Measurements from ENCODE around the gene LAMP1. TPM values are rescaled to one million over a fixed set of nuclear protein-coding genes. Genes with fewer than 3 reads are reported as not detected.
"Not testable (repeated sequence)": the region's sequence is repeated elsewhere in the genome, so short reads cannot be mapped to it uniquely, and the experiment has no call there.

Gene LAMP1
- total RNA-seq, 1 donor: 216 TPM

GRCh38 chr13:113304121-113304520, 7.1 kb downstream of the LAMP1 start:
- peaks cover 10% of the 10 kb centered on the region for H3K4me1 ChIP-seq (ENCODE audit: insufficient read depth, low read length)
- H2AFZ ChIP-seq (ENCODE audit: low read length): no peak overlapping the region
- peaks cover 2% of the 10 kb centered on the region for H3K36me3 ChIP-seq (ENCODE audit: insufficient read depth, low read length)
- peaks cover 95% of the 10 kb centered on the region for H3K79me2 ChIP-seq (ENCODE audit: insufficient read depth, low read length)
- no peak overlapping the region for H3K4me2 ChIP-seq (ENCODE audit: insufficient read depth, low read length)
- no peak overlapping the region for H3K4me3 ChIP-seq (ENCODE audit: insufficient read depth, low read length)
- H4K20me1 ChIP-seq (ENCODE audit: insufficient read depth, low read length): peaks cover 56% of the 10 kb centered on the region
- H3K27ac ChIP-seq (ENCODE audit: low read depth, low read length): no peak overlapping the region
- no peaks in the 10 kb centered on the region for H3K27me3 ChIP-seq (ENCODE audit: insufficient read depth, low read length)
- no peak for DNase-seq (ENCODE audit: insufficient read length, low spot score, missing footprints)
- no peaks in the 10 kb centered on the region for H3K9me3 ChIP-seq (ENCODE audit: low read depth, low read length)
- TF ChIP-seq, protein P1, sequence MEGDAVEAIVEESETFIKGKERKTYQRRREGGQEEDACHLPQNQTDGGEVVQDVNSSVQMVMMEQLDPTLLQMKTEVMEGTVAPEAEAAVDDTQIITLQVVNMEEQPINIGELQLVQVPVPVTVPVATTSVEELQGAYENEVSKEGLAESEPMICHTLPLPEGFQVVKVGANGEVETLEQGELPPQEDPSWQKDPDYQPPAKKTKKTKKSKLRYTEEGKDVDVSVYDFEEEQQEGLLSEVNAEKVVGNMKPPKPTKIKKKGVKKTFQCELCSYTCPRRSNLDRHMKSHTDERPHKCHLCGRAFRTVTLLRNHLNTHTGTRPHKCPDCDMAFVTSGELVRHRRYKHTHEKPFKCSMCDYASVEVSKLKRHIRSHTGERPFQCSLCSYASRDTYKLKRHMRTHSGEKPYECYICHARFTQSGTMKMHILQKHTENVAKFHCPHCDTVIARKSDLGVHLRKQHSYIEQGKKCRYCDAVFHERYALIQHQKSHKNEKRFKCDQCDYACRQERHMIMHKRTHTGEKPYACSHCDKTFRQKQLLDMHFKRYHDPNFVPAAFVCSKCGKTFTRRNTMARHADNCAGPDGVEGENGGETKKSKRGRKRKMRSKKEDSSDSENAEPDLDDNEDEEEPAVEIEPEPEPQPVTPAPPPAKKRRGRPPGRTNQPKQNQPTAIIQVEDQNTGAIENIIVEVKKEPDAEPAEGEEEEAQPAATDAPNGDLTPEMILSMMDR (IDR thresholded peaks at IDR 0.05; ENCODE audit: extremely low read depth, low read depth, low read length): no peak

DNA sequence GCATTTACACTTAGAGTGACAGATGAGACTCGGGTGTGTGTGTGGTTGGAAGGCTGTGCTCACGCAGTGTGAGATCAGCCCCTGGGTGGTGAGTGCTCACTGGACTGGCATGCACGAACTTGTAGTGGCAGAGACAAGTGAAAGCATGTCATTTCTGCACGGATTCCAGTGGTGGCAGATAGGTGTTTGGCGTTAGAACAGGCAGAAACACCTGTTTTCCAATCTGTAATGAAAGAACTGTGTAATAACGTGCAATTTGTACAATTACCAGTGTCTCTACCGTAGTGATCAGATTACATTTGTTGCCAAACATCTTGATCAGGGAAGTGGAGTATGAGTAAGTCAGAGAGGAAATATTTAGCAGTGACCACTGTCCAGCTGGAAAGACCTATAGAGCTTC, 8.2 kb downstream of the LAMP1 start:
- Histone ChIP-seq H4K20me1 (ENCODE audit: insufficient read depth, low read length) (peaks cover 57% of the 10 kb centered on the region), H3K4me1 (ENCODE audit: insufficient read depth, low read length) (peaks cover 10% of the 10 kb centered on the region), H3K4me3 (ENCODE audit: insufficient read depth, low read length) (peak overlapping the region; percentile 25), H3K27me3 (ENCODE audit: insufficient read depth, low read length) (no peaks in the 10 kb centered on the region), H3K79me2 (ENCODE audit: insufficient read depth, low read length) (peaks cover 93% of the 10 kb centered on the region), H3K4me2 (ENCODE audit: insufficient read depth, low read length) (peak overlapping the region; percentile 64), H3K9me3 (ENCODE audit: low read depth, low read length) (no peaks in the 10 kb centered on the region), H3K36me3 (ENCODE audit: insufficient read depth, low read length) (peaks cover 9% of the 10 kb centered on the region), H2AFZ (ENCODE audit: low read length) (no peak overlapping the region), H3K27ac (ENCODE audit: low read depth, low read length) (peak overlapping the region; percentile 35)
- peak; percentile 91 for DNase-seq (ENCODE audit: insufficient read length, low spot score, missing footprints)
- TF ChIP-seq, protein P1 (IDR thresholded peaks at IDR 0.05; ENCODE audit: extremely low read depth, low read depth, low read length): no peak

GRCh38 chr13:113307491-113307890, 10.5 kb downstream of the LAMP1 start:
- Histone ChIP-seq H2AFZ (ENCODE audit: low read length) (no peak overlapping the region), H3K27me3 (ENCODE audit: insufficient read depth, low read length) (no peaks in the 10 kb centered on the region), H3K27ac (ENCODE audit: low read depth, low read length) (no peak overlapping the region), H3K4me3 (ENCODE audit: insufficient read depth, low read length) (no peak overlapping the region), H3K9me3 (ENCODE audit: low read depth, low read length) (no peaks in the 10 kb centered on the region), H3K79me2 (ENCODE audit: insufficient read depth, low read length) (peaks cover 93% of the 10 kb centered on the region), H3K36me3 (ENCODE audit: insufficient read depth, low read length) (peaks cover 25% of the 10 kb centered on the region), H4K20me1 (ENCODE audit: insufficient read depth, low read length) (peaks cover 57% of the 10 kb centered on the region), H3K4me2 (ENCODE audit: insufficient read depth, low read length) (no peak overlapping the region), H3K4me1 (ENCODE audit: insufficient read depth, low read length) (peaks cover 10% of the 10 kb centered on the region)
- TF ChIP-seq, protein P1 (IDR thresholded peaks at IDR 0.05; ENCODE audit: extremely low read depth, low read depth, low read length): no peak
- peak; percentile 62 for DNase-seq (ENCODE audit: insufficient read length, low spot score, missing footprints)

- Histone ChIP-seq H2AFZ (ENCODE audit: low read length) (no peak overlapping the region), H3K4me3 (ENCODE audit: insufficient read depth, low read length) (no peak overlapping the region), H3K36me3 (ENCODE audit: insufficient read depth, low read length) (peaks cover 27% of the 10 kb centered on the region), H3K4me1 (ENCODE audit: insufficient read depth, low read length) (peaks cover 10% of the 10 kb centered on the region), H3K27me3 (ENCODE audit: insufficient read depth, low read length) (no peaks in the 10 kb centered on the region), H3K9me3 (ENCODE audit: low read depth, low read length) (no peaks in the 10 kb centered on the region), H3K79me2 (ENCODE audit: insufficient read depth, low read length) (peaks cover 85% of the 10 kb centered on the region), H3K4me2 (ENCODE audit: insufficient read depth, low read length) (no peak overlapping the region), H4K20me1 (ENCODE audit: insufficient read depth, low read length) (peaks cover 42% of the 10 kb centered on the region), H3K27ac (ENCODE audit: low read depth, low read length) (no peak overlapping the region)
- TF ChIP-seq, protein P1 (IDR thresholded peaks at IDR 0.05; ENCODE audit: extremely low read depth, low read depth, low read length): no peak
- DNase-seq (ENCODE audit: insufficient read length, low spot score, missing footprints): peak; percentile 3
These were observed 12.4 kb downstream of the LAMP1 start for GRCh38 chr13:113309473-113309872.

GRCh38 chr13:113314112-113314511, 17.1 kb downstream of the LAMP1 start:
- H3K4me2 ChIP-seq (ENCODE audit: insufficient read depth, low read length); H3K9me3 ChIP-seq (ENCODE audit: low read depth, low read length); H3K27ac ChIP-seq (ENCODE audit: low read depth, low read length); H3K4me3 ChIP-seq (ENCODE audit: insufficient read depth, low read length); DNase-seq (ENCODE audit: insufficient read length, low spot score, missing footprints); H2AFZ ChIP-seq (ENCODE audit: low read length); H3K4me1 ChIP-seq (ENCODE audit: insufficient read depth, low read length); H3K27me3 ChIP-seq (ENCODE audit: insufficient read depth, low read length): not testable (repeated sequence)
- peaks cover 21% of the 10 kb centered on the region for H4K20me1 ChIP-seq (ENCODE audit: insufficient read depth, low read length)
- peaks cover 30% of the 10 kb centered on the region for H3K36me3 ChIP-seq (ENCODE audit: insufficient read depth, low read length)
- peaks cover 80% of the 10 kb centered on the region for H3K79me2 ChIP-seq (ENCODE audit: insufficient read depth, low read length)

- not testable (repeated sequence) for H3K4me3 ChIP-seq (ENCODE audit: insufficient read depth, low read length); H3K9me3 ChIP-seq (ENCODE audit: low read depth, low read length); H2AFZ ChIP-seq (ENCODE audit: low read length); H3K4me2 ChIP-seq (ENCODE audit: insufficient read depth, low read length); H3K27me3 ChIP-seq (ENCODE audit: insufficient read depth, low read length); H3K4me1 ChIP-seq (ENCODE audit: insufficient read depth, low read length); H3K27ac ChIP-seq (ENCODE audit: low read depth, low read length)
- peaks cover 18% of the 10 kb centered on the region for H4K20me1 ChIP-seq (ENCODE audit: insufficient read depth, low read length)
- peaks cover 29% of the 10 kb centered on the region for H3K36me3 ChIP-seq (ENCODE audit: insufficient read depth, low read length)
- peaks cover 77% of the 10 kb centered on the region for H3K79me2 ChIP-seq (ENCODE audit: insufficient read depth, low read length)
- peak; percentile 6 for DNase-seq (ENCODE audit: insufficient read length, low spot score, missing footprints)
These were observed 17.9 kb downstream of the LAMP1 start for GRCh38 chr13:113314895-113315470.

Data from osteoblast (primary cell).